ENCODE data around the gene SYPL2.
"Not testable (repeated sequence)": the region's sequence is repeated elsewhere in the genome, so short reads cannot be mapped to it uniquely, and the experiment has no call there.

GRCh38 chr1:109445949-109446695 is 20.2 kb upstream of the SYPL2 start:
- not testable (repeated sequence) for TF ChIP-seq POLR2A, CTCF (IDR thresholded peaks at IDR 0.05)

All from heart left ventricle (tissue), 13 donors.